Esophagus muscularis mucosa (tissue), 4 donors: ENCODE results near the gene LIN28A. TPM values are rescaled to one million over a fixed set of nuclear protein-coding genes. Genes with fewer than 3 reads are reported as not detected.

ENCODE experiments used
- DNase-seq: peaks from one replicate; pipeline ENCODE4 v3.0.0-alpha.2; 2017; ENCODE audit errors: extremely low spot score
- H3K27ac ChIP-seq, 4 donors: fragments of 200-600 bp; sonication (generic); replicated peaks in 1 of 4; 1 replicate in 3 of 4; 2 replicates in 1 of 4; pipeline ENCODE4 v1.5.1; 2016 to 2019; ENCODE audit warnings: mild to moderate bottlenecking in 1 of 4
- H3K27me3 ChIP-seq, 4 donors: fragments of 200-600 bp; sonication (generic); one replicate each; pipeline versions ENCODE4 v1.5.1 to v1.6.0; 2016 to 2019
- H3K36me3 ChIP-seq, 4 donors: fragments of 200-600 bp; sonication (generic); one replicate each; pipeline ENCODE4 v1.5.1; 2016 to 2019
- H3K4me1 ChIP-seq, 4 donors: fragments of 200-600 bp; sonication (generic); one replicate each; pipeline ENCODE4 v1.5.1; 2016 to 2019
- H3K4me3 ChIP-seq, 4 donors: fragments of 200-600 bp; sonication (generic); 1 replicate in 2 of 4; 2 replicates in 2 of 4; pipeline ENCODE4 v1.5.1; 2016 to 2019; ENCODE audit warnings: mild to moderate bottlenecking in 4 of 4, moderate library complexity in 1 of 4
- H3K9me3 ChIP-seq, 4 donors: fragments of 200-600 bp; sonication (generic); 1 replicate in 3 of 4; 2 replicates in 1 of 4; pipeline ENCODE4 v1.5.1; 2016 to 2019
- EP300 ChIP-seq: sonication (generic); formaldehyde crosslinking; IDR thresholded peaks from one replicate; pipeline ENCODE4 v1.6.1; 2017; ENCODE audit warnings: antibody characterized with exemption
- POLR2A ChIP-seq: fragments of 450-650 bp; IDR thresholded peaks from one replicate; pipeline ENCODE4 v1.6.1; 2017; ENCODE audit warnings: antibody characterized with exemption, moderate library complexity, mild to moderate bottlenecking, low read depth
- POLR2AphosphoS5 ChIP-seq, 2 donors: sonication (generic); formaldehyde crosslinking; IDR thresholded peaks; one replicate each; pipeline ENCODE4 v1.6.1; 2017; ENCODE audit warnings: antibody characterized with exemption in 2 of 2
- WGBS: methylation state at CpG from one replicate; pipeline ENCODE4 v1.1.5; 2018; 5-methylcytosine and 5-hydroxymethylcytosine counted together
- intact Hi-C: fragments of 100-400 bp; cut with DNase I; formaldehyde crosslinking; loops from one replicate; pipeline ENCODE4 v1.15.1; 2023
- total RNA-seq, 4 donors: library from RNA; depleted of rRNA; stranded (reverse); fragments of >200 nt; gene quantifications; one replicate each; pipeline versions ENCODE4 v1.1.0 to v1.2.1, GENCODE V29; 2016
- TF ChIP-seq, protein P1 (sequence below), 3 experiments: fragments of 200-600 bp in 2 of 3; fragments of 450-650 bp in 1 of 3; sonication (generic) in 2 of 3; IDR thresholded peaks; one replicate each; pipeline ENCODE4 v1.5.1; 2017 to 2019; ENCODE audit warnings: antibody characterized with exemption in 3 of 3, mild to moderate bottlenecking in 2 of 3, moderate library complexity in 1 of 3

Gene LIN28A
- total RNA-seq, 4 donors from 2014 or later = not detected

DNA sequence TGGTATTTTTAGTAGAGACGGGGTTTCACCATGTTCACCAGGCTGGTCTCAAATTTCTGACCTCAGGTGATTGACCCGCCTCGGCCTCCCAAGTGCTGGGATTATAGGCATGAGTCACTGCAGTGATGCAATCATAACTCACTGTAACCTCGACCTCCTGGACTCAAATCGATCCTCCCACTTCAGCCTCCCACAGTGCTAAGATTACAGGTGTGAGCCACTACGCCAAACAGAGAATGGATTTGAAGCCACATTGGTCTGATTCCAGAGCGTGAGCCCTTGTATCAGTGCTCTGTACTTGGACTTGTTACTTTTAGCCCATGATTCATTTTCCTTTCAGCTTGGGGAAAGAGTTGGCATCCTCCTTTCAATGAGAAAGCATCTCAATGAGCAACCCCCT is 23.2 kb upstream of the LIN28A start:
- intact Hi-C loops = no loop called here
- Histone ChIP-seq H3K27me3 (peaks cover 0 to 56% (median 0%) of the 10 kb centered on the region in 4 donors), H3K4me3 (no peak overlapping the region), H3K36me3 (no peaks in the 10 kb centered on the region), H3K9me3 (no peaks in the 10 kb centered on the region), H3K4me1 (no peaks in the 10 kb centered on the region), H3K27ac (no peak overlapping the region)
- TF ChIP-seq, protein P1, sequence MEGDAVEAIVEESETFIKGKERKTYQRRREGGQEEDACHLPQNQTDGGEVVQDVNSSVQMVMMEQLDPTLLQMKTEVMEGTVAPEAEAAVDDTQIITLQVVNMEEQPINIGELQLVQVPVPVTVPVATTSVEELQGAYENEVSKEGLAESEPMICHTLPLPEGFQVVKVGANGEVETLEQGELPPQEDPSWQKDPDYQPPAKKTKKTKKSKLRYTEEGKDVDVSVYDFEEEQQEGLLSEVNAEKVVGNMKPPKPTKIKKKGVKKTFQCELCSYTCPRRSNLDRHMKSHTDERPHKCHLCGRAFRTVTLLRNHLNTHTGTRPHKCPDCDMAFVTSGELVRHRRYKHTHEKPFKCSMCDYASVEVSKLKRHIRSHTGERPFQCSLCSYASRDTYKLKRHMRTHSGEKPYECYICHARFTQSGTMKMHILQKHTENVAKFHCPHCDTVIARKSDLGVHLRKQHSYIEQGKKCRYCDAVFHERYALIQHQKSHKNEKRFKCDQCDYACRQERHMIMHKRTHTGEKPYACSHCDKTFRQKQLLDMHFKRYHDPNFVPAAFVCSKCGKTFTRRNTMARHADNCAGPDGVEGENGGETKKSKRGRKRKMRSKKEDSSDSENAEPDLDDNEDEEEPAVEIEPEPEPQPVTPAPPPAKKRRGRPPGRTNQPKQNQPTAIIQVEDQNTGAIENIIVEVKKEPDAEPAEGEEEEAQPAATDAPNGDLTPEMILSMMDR (IDR thresholded peaks at IDR 0.05) = no peak
- TF ChIP-seq EP300 (no peak), POLR2AphosphoS5 (IDR thresholded peaks at IDR 0.05) (no peak), POLR2A (no peak)
- 77% methylated on average over 7 of the region's 7 CpGs for WGBS
- DNase-seq = no peak

DNA sequence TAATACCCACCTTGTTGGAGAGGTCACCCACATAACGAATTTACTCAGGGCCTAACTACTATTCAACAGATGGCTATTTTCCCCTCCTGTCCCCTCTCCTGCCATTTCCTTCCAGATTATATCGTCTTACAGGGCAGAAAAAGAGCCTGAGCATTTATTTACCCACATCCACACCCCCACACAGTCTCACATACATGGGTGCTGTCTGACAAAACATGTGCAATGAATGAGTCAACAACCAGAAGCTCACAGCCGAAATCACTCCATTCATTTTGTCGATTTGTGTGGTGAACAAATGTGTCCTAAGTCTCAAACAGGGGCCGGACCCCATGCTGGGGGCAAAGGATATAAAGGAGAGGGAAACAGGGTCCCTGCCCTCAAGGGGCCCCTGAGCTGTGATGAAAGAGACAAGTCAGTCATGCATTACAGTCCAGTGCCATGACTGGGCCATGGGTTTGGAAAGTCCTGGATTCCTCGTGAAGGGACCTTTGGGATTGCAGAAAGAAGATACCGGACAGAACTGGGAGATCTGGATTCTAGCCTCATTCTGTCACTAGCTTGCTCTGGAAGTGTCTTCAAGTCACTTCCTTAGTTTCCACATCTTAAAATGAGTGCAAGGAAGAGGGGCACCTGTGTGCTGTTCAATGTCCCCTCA is 21.7 kb upstream of the LIN28A start:
- Histone ChIP-seq H3K27me3 (peaks cover 0 to 64% (median 0%) of the 10 kb centered on the region in 4 donors), H3K4me1 (no peaks in the 10 kb centered on the region), H3K36me3 (no peaks in the 10 kb centered on the region), H3K27ac (no peak overlapping the region), H3K4me3 (no peak overlapping the region), H3K9me3 (no peaks in the 10 kb centered on the region)
- 78% methylated on average over 6 of the region's 7 CpGs for WGBS
- no peak for DNase-seq
- TF ChIP-seq EP300 (no peak), POLR2A (no peak), POLR2AphosphoS5 (IDR thresholded peaks at IDR 0.05) (no peak)
- TF ChIP-seq, protein P1 (IDR thresholded peaks at IDR 0.05) = no peak
- intact Hi-C loops = no loop called here

DNA sequence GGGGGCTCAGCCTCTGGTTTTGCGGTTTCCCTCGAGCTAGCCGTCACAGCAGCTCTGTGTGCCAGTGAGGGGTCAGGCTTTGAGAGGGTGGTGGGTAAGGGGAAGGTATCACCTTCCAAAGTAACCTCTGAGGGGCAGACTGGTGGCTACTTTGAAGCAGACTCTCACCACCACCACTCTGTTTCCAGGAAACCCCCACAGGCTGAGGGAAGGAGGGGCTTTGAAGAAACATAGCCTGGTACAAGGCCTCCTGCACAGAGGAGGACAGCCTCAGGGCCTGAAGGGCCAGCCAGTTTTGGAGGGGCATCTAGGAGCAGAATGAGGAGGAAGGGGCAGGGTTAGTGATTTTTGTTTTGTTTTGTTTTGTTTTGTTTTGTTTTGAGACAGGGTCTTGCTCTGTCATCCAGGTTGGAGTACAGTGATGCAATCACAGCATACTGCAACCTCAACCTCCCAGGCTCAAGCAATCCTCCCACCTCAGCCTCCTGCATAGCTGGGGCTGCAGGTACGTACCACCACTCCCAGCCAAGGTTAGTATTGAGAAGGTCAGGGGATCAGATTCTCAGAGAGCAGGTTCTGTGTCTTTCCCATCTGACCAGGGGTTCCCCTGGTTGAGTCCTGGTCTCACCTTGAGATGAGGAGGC is 20.9 kb upstream of the LIN28A start:
- TF ChIP-seq, protein P1 (IDR thresholded peaks at IDR 0.05) = no peak
- TF ChIP-seq POLR2AphosphoS5 (IDR thresholded peaks at IDR 0.05) (no peak), POLR2A (no peak), EP300 (no peak)
- no peak overlapping the region for H3K27ac ChIP-seq

DNA sequence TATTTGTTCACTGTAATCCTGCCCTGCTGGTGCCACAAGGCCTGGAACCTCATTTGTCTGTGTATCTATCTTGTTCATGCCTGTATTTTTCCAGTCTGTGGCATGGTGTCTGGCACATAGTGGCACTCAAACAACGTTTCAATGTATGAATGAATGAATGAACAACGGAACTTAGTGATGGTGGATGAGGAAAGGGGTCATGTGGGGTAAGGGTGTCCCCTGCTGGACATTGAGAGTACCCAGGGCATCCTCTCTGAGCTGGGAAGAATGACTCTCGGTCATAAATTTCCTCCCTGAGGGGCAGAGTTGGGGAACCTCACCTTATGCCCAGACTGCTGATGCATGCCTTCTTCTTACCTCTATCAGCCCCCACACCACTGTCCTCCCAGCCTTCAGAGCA is 19.2 kb upstream of the LIN28A start:
- intact Hi-C loops = no loop called here
- WGBS = 9% methylated on average over 2 of the region's 3 CpGs

More for the DNA sequence above, 20.9 kb upstream of the LIN28A start:
- intact Hi-C loops = no loop called here
- WGBS = 86% methylated on average over 4 of the region's 4 CpGs
- Histone ChIP-seq H3K36me3 (no peaks in the 10 kb centered on the region), H3K4me3 (no peak overlapping the region), H3K9me3 (no peaks in the 10 kb centered on the region), H3K4me1 (no peaks in the 10 kb centered on the region), H3K27me3 (peaks cover 0 to 70% (median 0%) of the 10 kb centered on the region in 4 donors)
- DNase-seq = no peak

More for the DNA sequence above, 19.2 kb upstream of the LIN28A start:
- Histone ChIP-seq H3K36me3 (no peaks in the 10 kb centered on the region), H3K4me1 (no peaks in the 10 kb centered on the region), H3K27ac (no peak overlapping the region), H3K4me3 (no peak overlapping the region), H3K9me3 (no peaks in the 10 kb centered on the region), H3K27me3 (peaks cover 0 to 64% (median 0%) of the 10 kb centered on the region in 4 donors)
- DNase-seq = no peak
- TF ChIP-seq POLR2AphosphoS5 (IDR thresholded peaks at IDR 0.05) = no peak
- TF ChIP-seq EP300 = no peak
- TF ChIP-seq, protein P1 (IDR thresholded peaks at IDR 0.05) = no peak
- TF ChIP-seq POLR2A = no peak
